ENCODE measurements around the gene B3GALNT2.
"Not testable (repeated sequence)": the region's sequence is repeated elsewhere in the genome, so short reads cannot be mapped to it uniquely, and the experiment has no call there.

The B3GALNT2 gene

GRCh38 chr1:235503403-235504121, 690 bp downstream of the B3GALNT2 start:
- peak; percentile 49 for DNase-seq

GRCh38 chr1:235502601-235503402, 1.4 kb downstream of the B3GALNT2 start:
- DNase-seq, result peak; percentile 10

GRCh38 chr1:235500971-235501540, 3.2 kb downstream of the B3GALNT2 start:
- DNase-seq, result peak; percentile 52

- DNase-seq, result no peak
These were observed 8.7 kb downstream of the B3GALNT2 start for GRCh38 chr1:235495551-235495950.

GRCh38 chr1:235495030-235495429, 9.2 kb downstream of the B3GALNT2 start:
- DNase-seq, result no peak

- no peak for DNase-seq
These were observed 9.7 kb downstream of the B3GALNT2 start for GRCh38 chr1:235494531-235494930.

- no peak for DNase-seq
These were observed 12.6 kb downstream of the B3GALNT2 start for GRCh38 chr1:235491644-235492043.

- DNase-seq, result no peak
These were observed 17.9 kb downstream of the B3GALNT2 start for GRCh38 chr1:235486321-235486720.

GRCh38 chr1:235485558-235485957, 18.7 kb downstream of the B3GALNT2 start:
- DNase-seq, result no peak

- DNase-seq, result no peak
These were observed 21.2 kb downstream of the B3GALNT2 start for GRCh38 chr1:235483090-235483489.

- DNase-seq, result peak; percentile 8
These were observed 30.4 kb downstream of the B3GALNT2 start for GRCh38 chr1:235473806-235474205.

- no peak for DNase-seq
These were observed 33.4 kb downstream of the B3GALNT2 start for GRCh38 chr1:235470741-235471439.

- DNase-seq, result not testable (repeated sequence)
These were observed 34.4 kb downstream of the B3GALNT2 start for GRCh38 chr1:235469897-235470296.

GRCh38 chr1:235468970-235469369, 35.3 kb downstream of the B3GALNT2 start:
- peak; percentile 75 for DNase-seq

GRCh38 chr1:235468004-235468403, 36.2 kb downstream of the B3GALNT2 start:
- no peak for DNase-seq

GRCh38 chr1:235465066-235465465, 39.2 kb downstream of the B3GALNT2 start:
- DNase-seq, result no peak

- not testable (repeated sequence) for DNase-seq
These were observed 41.4 kb downstream of the B3GALNT2 start for GRCh38 chr1:235462832-235463231.

GRCh38 chr1:235461954-235462353, 42.3 kb downstream of the B3GALNT2 start:
- no peak for DNase-seq

GRCh38 chr1:235460770-235461169, 43.5 kb downstream of the B3GALNT2 start:
- DNase-seq, result no peak

- not testable (repeated sequence) for DNase-seq
These were observed 46.4 kb downstream of the B3GALNT2 start for GRCh38 chr1:235457856-235458255.

- DNase-seq, result no peak
These were observed 48.4 kb downstream of the B3GALNT2 start for GRCh38 chr1:235455823-235456222.

GRCh38 chr1:235455097-235455496, 49.2 kb downstream of the B3GALNT2 start:
- no peak for DNase-seq

- no peak for DNase-seq
These were observed 50.2 kb downstream of the B3GALNT2 start for GRCh38 chr1:235454021-235454420.

All from fibroblast of skin of right biceps (primary cell).